Dermis blood vessel endothelial cell (primary cell): ENCODE measurements around the gene LRP1B. TPM values are rescaled to one million over a fixed set of nuclear protein-coding genes. Genes with fewer than 3 reads are reported as not detected.
"Not testable (repeated sequence)": the region's sequence is repeated elsewhere in the genome, so short reads cannot be mapped to it uniquely, and the experiment has no call there.

Source experiments
- DNase-seq: peaks from one replicate; pipeline ENCODE4 v3.0.0; 2010
- total RNA-seq: library from RNA; depleted of rRNA; stranded (reverse); fragments of >200 nt; gene quantifications from 2 replicates; pipeline ENCODE4 v1.2.3, GENCODE V29; 2014

LRP1B gene
- total RNA-seq, 1 donor from 2014 or later: under 0.01 TPM

DNA sequence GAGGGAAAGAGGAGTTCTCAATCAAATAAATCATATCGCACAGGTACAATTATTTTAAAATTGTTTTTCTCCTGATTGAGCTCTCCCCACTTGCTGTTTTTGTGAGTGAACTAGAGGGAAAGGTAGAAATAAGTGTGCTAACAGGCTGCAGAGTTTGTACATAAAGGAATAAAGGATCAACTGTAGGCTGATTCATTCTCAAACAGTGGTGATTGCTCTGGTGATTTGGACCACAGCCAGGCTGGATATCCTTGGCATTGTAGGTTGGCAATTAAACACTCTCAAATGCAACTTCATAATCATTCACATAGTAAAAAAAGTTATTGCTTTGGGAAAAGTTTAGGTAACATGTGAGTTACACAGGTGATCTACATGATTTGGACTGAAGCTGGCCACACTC, 29.8 kb downstream of the LRP1B start:
- no peak for DNase-seq

DNA sequence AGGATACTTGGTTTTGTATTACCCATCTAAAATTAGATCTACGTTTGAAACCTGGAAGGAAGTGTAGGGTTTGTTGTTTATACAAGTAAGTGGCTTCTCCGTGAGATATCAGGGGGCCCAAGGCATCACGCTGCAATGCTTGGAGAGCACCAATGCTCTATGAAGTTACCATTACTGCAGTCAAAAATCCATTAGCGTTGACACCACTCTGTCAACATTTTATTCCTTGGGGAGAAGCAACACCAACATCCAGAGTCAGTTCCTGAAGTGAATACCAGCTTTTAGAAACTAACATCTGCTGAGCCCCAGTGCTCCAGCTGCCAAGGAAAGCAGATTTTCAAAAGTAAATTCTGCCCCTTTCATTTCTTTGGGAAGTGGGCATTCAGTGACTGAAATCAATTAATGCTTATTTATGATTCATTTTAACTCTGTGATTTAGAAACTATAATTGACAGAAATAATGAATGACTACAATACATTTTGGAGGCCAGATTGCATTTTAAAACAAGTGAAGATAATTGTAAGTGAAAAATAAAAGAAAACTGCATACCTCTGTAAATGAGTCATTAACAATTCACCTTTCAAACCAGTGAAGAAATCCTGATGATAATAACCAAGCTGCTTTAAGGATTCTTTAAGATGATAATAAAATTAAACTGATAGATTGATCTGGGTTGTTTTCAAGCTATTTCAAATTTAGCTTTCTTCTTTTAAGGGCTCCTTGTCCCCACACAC, 30.5 kb downstream of the LRP1B start:
- DNase-seq: no peak

DNA sequence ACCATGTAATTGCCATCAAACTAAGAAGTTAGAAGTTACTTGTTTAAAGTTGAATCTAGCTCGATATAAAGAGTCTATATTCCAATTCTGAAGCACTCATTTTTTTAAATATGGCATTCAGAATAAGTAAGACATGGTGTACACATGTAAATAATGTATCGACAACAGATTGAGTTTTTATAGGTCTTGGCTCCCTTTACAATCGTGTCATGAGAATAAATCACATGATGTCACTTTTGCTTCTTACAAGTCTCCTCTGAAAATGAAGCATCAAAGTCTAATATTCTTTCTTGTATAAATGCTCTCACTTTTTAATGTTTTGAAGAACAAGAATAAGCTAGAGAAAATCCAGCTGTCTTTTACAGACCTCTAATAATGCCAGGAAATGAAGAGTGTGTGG, 33.1 kb downstream of the LRP1B start:
- no peak for DNase-seq

DNA sequence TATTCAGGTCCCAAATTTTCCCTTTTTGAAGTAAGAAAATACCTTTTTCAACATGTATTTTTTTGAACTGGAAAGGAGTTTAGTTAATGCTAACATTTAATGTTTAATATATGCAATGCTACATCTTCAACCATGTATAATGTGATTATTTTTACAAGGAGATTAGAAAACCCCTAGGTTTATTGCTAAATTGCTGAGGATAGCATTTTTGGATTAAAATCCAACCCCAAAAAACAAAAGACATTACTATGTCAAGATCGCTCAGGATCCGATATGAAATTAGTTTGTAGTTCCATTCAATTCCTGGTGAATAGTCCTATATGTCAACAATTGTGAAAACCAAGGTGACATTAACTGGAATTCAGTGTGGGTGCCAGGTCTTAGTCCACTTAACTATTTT, 35.2 kb downstream of the LRP1B start:
- DNase-seq: no peak

DNA sequence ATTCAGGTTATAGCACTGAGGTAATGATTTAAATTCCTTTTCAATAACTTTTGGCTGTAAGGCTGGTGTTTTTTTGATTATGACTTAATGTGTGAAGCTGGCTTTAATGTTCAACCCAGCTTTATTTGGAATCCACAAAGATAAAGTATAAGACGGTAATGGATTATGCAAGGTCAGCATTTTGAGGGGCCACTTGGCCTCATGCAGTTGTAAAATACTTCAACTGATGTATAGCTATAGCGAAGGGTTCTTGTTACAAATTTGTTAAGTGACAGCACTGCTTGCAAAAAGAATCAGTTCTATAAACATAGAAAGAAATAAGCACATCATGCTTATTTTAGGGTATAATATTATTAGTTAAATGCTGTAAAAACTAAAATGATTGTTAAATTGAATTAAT, 36.6 kb downstream of the LRP1B start:
- DNase-seq: no peak

DNA sequence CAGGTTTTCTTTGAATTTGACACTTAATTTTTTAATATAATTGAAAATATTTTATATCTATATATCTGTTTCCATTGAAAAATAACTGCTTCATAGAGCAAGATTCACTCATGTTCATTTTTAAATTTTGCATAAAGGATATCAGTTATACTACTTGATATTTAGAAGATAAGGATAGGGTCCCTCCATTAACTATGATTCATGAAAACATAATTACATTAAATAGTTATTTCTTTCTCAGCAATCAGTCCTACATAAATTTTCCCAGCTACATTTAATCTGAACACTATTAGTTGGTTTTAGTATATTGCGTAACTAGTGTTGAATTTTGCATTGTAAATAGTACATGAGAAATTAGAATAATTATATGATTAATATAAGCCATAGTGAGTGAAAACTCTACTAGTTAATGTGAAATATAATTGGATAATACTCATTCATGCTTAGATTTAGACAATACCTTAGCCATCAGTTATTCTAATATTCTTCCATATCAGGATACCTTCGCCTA, 42.7 kb downstream of the LRP1B start:
- no peak for DNase-seq

DNA sequence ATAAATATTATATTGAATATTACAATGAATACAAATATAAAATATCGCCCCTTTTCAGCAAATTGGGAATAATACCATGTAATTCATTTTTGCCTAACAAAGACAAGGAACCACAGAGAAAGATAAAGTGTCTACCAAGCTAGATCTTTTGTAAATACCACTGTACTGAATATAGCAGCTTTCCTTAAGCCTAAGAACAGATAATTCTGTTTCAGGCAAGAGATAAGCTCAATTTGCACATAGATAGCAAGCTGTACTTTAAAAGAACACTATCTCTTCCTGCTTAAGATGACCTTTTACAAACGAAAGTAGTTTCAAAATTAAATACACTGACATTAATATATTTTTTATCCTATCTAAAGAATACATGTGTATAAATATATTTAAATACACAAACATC, 43.2 kb downstream of the LRP1B start:
- not testable (repeated sequence) for DNase-seq

DNA sequence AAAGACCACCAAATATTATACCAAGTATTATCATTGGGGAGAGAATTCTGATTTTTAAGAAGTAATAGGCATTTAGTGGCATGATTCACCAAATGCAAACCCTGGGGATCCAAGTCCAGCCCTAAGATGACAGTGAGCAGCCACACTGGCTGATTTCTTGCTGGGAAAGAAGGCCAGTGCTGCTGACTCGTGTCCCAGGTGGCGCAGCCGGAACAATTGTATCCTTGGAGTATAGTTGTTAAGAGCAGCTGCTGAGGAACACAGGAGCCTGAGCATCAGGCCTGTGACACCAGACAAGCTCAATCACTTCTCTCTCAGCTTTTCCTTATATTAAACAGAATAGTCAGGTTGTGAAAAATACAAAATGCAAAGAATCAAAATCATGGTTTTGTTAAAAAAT, 48.4 kb downstream of the LRP1B start:
- no peak for DNase-seq

DNA sequence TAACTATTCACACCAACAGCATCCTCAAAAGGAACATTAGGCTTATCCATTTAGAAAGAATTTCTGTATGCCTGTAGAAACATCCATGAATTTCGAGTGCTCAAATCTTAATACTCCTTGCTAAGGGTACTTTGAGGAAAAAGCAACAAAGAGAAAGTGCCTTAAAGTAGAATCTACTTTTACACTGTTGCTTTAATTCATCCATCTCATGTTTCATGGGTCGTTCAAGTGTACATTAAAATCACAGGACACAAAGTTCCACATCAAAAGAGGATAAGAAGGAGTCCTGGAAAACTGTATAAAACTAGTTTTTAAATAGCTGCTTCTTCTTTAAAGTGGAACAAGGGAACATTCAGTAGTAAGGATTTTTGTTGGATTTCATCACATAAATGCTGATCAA, 54.5 kb downstream of the LRP1B start:
- DNase-seq: no peak

DNA sequence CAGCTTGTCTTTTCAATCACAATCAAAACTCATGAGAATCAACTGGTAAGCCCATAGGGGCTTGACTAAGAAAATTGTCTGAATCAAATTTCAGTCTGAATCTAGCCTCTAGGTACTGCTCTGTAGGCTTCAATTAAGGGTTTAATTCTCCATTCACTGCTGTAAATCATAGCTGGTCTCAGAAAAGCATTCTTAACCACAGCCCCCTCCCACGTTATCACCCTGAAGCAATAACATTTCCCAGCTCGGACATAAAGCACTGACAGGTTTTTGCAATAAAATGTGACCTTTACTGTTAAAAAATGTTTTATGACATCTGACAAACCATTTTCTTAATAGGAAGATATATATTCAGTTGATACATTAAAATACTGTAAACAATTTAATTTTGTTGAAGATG, 55.0 kb downstream of the LRP1B start:
- DNase-seq: no peak

DNA sequence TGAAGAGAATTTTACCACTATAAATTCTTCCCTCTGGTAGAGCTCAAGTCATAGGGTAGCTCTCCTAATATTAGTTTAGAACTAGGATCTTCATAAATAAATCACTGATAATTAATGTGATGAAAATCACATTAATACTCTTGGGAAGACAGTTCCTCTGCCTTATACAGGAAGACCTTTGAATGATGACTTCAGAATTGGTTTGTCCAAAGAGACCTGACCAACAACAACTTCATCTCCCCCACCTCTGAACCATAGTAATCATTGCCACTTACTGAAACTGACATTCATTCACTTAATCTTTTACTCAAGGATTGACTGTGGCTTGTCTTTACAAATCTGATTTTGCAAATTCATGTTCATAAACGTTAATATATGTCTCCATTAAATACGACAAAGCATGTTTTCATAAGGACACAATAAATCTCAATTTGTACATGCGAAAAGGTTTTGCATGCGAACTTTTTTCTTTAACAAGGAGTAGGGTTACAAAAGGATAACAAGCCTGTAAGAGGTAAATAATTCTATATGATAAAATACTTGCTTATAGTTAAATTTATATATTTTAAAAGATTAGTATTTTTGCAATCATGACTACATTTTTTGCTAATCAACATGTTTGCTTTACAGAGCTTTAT, 61.4 kb downstream of the LRP1B start:
- DNase-seq: no peak

DNA sequence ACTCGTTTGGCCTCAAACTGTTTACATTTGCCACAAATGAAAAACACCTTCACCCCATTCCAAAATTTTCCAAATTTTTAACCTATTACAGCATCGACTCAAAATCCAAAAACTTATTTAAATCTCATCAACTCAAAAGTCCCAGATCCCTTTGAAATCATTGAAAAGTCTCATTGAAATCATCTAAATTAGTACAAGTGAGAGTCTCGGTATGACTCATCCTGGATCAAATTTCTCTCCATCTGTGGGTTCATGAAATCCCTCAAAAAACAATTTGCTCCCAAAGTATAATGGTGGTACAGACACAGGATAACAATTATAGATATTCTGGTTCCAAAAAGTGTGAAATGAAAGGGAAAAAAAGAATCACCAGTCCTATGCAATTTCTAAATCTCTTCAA, 65.1 kb downstream of the LRP1B start:
- no peak for DNase-seq

DNA sequence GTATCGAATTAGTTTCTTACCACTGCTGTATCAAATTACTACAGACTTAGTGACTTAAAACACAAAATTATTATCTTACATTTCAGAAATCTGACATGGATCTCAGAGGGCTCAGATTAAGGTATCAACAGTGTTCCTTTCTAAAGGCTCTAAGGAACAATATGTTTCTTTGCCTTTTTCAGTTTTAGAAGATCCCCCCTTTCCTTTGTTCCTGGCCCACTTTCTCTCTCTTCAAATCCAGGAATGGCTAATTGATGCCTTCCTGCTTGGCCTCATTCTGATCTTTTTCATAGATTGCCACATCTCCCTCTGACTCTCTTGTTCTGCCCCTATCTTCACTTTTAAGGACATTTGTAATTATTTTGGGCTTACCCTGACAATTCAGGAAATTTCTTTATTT, 65.7 kb downstream of the LRP1B start:
- DNase-seq: no peak

DNA sequence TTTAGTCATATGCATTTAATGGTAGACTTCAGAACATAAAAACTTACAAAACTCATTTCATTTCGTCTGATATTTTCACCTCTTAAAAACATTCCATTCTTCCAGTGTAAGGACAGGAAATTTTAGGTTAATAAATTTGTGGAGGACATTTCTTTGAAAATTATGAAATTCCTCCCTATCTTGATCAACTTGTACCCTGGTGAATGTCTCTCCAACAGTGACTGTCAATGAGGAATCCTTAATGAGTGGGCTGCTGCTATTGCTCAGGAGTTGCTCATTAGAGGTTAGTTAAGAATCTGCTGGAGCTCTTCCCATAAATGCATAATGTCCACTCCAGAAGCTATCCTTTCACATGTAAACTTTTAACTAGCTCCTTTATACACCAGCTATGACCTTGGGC, 69.1 kb downstream of the LRP1B start:
- DNase-seq: no peak

DNA sequence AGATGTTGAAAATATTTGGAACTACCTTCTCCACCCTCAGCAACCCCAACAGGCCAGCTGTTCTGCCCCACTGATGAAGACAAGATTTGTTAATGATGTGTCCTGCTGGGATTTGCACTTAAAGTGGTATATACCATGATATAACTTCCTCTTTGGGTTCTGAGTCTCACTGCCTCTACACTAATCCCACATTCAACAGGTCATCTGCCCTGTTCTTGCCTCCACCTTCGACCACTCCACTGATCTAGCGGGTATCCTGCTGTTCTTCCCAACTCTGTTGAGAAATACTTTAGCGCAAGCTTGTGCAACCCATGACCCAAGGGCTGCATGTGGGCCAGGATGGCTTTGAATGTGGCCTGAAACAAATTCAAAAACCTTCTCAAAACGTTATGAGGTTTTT, 72.7 kb downstream of the LRP1B start:
- no peak for DNase-seq

DNA sequence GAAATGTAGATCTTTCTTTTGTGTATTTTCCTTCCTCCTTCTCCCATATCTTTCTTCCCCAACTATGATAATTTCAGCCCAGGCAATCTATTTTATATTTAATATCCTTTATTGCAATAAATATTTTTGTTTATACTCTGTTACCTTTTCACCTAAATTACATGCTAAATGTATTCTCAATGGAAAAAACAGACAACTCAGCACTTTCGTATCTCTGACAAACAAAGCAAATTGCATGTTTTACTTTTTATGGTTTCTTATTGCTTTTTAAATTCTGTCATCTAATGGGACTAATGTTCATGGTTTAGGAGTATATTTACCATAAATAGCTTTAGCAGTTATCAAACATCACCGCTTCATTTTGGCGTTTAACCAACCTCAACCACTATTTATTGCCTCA, 74.0 kb downstream of the LRP1B start:
- DNase-seq: no peak

DNA sequence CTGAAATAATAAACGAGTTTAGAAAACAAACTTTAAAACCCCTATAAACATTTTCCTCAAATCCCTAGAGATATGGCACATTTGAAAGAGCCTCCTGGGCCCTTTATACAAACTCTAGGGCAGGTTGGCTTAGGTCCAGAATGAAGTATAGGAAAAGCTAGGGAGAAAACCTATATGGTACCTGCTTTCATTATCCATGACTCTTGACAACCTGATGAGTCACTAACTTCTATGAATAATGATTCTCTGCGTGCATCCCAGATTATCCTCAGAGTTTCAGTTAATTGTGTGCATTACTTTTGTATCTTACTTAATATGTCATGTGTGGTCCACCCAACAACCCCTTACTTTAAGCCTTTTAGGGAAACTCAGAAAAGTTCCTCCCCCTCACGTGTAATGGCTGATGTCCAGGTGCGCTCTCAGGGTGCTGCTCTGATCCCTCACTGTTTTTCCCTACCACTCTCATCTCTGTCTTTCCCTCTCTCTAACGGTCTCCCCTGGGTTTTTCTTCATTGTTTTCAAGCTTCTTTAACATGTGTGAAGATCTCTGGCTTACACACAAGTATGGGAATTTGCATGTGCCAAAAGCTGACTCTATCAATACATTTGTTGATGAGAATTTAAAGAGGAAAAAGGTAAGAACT, 78.5 kb downstream of the LRP1B start:
- DNase-seq: no peak

DNA sequence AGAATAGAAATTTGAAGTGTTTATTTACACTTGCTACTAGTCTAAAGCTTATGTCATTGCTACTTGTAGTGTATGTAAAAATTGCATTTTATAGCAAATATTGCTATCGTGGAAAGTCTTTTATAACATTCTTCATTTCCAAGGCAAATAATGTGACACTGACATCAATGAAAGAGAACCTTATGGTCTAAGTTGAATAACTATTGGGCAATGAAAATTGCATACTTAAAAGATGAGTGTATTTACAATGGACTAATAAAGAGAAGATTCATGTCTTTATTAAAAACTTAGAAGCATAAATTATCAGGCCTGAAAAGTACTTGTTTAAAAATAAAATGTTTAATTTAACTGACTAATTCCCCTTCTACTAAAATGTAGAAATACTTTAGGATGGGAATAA, 82.2 kb downstream of the LRP1B start:
- DNase-seq: no peak

DNA sequence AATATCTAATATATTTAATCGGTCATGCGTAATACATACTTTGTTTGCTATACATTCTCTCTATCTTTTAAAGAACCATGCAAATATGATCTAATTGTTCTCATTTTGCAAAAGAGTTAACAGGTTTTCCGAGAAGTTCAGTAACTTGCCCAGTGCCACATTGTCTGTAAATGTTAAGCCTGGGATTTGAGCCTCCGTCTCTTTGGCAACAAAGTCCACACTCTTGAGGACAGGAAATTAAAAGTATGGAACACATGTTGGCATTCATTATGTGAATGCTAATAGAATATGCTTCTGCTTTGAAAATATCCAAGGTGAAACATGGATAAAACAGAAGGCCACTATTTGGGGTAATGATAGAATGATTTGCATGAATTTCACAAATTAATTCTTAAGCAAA, 85.2 kb downstream of the LRP1B start:
- no peak for DNase-seq

DNA sequence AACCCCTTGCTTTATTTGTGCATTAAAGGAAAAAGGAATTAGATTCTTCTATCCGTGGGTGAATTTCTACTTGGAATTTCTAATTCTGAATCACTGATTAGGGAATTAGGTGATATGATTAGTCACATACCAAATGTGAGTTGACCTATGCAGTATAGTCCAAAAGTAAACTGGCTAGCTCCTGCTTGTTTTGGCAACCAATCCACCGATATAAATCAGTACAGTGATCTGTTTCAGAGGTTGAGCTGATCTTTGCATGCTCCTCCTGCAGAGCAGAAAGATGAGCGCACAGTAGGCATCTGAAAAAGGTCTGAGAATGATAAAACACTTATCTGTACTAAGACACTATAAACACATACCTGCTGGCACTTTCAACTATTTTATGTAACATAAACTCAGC, 86.6 kb downstream of the LRP1B start:
- no peak for DNase-seq

DNA sequence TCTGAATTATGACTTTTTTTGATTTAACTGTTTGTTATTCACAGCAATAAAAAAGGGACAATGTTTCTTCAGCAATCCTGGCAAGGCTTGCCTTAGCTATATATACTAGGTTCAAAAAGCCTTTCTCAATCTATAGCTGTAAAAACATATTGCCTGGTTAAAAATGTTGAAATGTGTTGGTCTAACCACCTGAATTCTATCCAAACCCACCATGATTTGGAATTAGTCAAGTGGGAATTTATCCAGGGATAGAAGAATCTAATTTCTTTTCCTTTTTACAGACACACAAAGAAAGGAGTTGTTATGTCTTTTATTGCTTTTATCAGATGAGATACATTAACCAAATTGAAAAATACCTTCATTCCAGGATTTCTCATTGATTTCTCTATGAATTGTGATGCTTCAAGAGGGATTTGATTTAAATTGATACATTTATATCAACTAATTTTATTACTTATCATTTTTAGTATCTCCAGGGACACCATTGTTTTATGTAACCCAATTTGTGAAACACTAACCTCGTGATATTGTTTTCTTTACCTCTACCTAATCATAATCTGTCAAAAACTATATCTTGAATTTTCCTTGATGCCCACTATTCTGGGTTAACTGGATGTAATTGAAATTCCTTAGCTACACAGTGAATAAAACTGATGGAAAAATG, 88.1 kb downstream of the LRP1B start:
- no peak for DNase-seq

DNA sequence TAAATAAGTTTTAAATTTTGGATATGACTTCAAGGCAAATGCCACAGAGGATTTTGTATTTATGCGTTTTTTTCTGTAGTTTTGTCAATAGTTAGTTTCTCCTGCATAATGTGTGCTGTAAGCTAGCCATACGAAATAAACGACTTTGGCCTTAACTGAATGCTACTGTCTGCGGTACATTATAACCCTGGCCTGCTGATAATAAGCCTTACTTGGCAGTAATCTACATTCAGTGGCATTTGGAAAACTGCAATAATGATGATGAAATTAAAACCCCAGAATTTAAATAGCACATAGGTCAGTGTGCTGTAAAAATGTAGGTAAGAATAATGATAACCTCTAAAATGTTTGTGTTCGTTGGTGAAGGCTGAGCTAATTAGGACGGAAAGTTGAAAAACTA, 88.8 kb downstream of the LRP1B start:
- DNase-seq: no peak

DNA sequence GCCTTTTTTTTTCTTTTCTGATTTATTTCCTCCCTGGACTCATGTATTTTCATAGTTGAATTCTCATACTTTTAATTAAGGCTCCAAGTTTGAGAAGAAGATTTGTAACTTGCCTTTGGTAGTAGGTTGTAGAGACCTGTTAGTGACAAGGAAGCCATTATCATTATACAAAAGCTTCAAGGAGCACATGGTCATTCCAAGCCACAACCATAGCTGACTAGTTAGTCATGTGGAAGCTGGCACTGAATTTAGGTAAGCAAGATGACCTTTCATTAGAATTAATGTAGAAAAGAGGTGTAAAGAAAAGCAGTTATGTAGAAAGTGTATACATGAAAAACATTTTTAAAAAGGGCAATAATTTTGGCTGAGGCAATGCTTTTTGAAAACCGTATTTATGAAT, 89.7 kb downstream of the LRP1B start:
- DNase-seq: no peak

DNA sequence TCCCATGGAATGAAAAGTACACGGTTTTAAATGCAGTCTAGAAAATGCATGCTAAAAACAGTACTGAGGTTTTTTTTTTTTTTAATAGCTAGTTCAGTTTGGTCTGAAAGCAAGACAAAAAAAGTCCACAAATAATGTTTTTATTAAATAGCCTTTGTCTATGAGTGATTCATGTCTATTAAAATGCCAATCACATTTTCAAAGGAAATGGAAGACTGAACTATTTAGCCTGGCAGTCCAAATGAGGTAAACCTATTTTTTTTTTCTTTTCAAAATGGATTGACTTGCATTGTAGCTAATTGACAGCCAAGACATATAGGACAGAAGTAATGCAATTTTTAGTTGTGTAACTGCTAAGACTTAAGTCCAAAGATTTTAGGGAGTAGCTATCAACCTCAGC, 90.3 kb downstream of the LRP1B start:
- DNase-seq: no peak
